Right lobe of liver (tissue), 4 donors: Measurements from ENCODE around the gene NPSR1.

ENCODE experiments used
- POLR2A ChIP-seq: fragments of 450-650 bp; IDR thresholded peaks from one replicate; pipeline ENCODE4 v1.6.1; 2017; ENCODE audit warnings: antibody characterized with exemption, mild to moderate bottlenecking
- TF ChIP-seq, protein P1 (sequence below), 4 donors: fragments of 200-600 bp in 3 of 4; fragments of 450-650 bp in 1 of 4; IDR thresholded peaks; one replicate each; pipeline versions ENCODE4 v1.5.1 to v1.8.0; 2016 to 2022; ENCODE audit warnings: antibody characterized with exemption in 4 of 4, mild to moderate bottlenecking in 2 of 4
- donor health status: DM: no; HTN: no; CAD: no.
- donor health status: DM: no; HTN: no; CAD: no.
- donor health status: DM: no; HTN: yes; CAD: no.

DNA sequence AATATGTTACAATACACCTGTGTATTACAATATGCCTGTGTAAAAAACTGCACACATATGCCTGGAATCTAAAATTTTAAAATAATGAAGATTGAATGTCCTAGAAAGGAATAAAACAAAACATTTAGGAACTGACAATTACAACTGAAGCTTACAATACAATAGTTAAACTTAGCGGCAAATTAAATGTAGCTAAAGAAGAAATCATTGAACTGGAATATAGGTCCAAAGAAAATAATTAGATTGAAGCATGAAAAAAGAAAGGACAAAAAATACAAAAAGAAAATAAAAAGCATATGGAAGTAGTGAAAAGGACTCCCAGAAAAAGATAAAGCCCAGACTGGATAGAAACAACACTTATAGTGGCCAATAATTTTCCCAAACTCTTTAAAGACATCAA lies 38.4 kb downstream of the NPSR1 start:
- TF ChIP-seq, protein P1, sequence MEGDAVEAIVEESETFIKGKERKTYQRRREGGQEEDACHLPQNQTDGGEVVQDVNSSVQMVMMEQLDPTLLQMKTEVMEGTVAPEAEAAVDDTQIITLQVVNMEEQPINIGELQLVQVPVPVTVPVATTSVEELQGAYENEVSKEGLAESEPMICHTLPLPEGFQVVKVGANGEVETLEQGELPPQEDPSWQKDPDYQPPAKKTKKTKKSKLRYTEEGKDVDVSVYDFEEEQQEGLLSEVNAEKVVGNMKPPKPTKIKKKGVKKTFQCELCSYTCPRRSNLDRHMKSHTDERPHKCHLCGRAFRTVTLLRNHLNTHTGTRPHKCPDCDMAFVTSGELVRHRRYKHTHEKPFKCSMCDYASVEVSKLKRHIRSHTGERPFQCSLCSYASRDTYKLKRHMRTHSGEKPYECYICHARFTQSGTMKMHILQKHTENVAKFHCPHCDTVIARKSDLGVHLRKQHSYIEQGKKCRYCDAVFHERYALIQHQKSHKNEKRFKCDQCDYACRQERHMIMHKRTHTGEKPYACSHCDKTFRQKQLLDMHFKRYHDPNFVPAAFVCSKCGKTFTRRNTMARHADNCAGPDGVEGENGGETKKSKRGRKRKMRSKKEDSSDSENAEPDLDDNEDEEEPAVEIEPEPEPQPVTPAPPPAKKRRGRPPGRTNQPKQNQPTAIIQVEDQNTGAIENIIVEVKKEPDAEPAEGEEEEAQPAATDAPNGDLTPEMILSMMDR (IDR thresholded peaks at IDR 0.05) = no peak
- TF ChIP-seq POLR2A = no peak
